Activated CD4-positive, alpha-beta T cell treated with anti-CD3 and anti-CD28 coated beads, Interleukin-2, amount 50 U/mL, for 24 hours (primary cell): Measurements from ENCODE around the gene MYOZ2.
"Not testable (repeated sequence)": the region's sequence is repeated elsewhere in the genome, so short reads cannot be mapped to it uniquely, and the experiment has no call there.

Experiments
- DNase-seq, 2 donors: peaks; one replicate each; pipeline ENCODE4 v3.0.0-alpha.2; 2020; ENCODE audit warnings: low read depth in 1 of 2, low spot score in 1 of 2

The MYOZ2 gene

GRCh38 chr4:119125931-119126330, 9.7 kb upstream of the MYOZ2 start:
- no peak for DNase-seq

- no peak for DNase-seq
Observed at GRCh38 chr4:119128148-119128547, 7.5 kb upstream of the MYOZ2 start.

GRCh38 chr4:119130365-119131065, 5.1 kb upstream of the MYOZ2 start:
- DNase-seq, result no peak

DNA sequence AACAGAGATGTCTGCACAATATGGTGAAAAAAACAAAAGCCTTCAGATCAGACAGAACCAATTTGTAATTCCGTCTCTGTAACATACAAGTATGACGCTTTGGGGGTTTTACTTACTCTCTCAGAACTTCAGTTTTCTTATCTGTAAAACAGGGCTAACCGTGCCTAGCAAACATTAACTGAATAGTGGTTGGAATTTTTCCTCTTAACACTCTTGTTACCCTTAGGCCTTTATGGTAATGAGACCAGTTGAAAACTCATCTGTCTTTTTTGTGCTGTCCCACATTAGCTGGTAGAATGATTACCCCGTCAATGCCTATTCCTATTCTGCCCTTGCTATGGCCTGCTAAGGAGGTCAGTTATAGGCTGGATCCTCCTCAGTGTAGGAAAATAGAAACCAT, 4.5 kb upstream of the MYOZ2 start:
- no peak for DNase-seq

DNA sequence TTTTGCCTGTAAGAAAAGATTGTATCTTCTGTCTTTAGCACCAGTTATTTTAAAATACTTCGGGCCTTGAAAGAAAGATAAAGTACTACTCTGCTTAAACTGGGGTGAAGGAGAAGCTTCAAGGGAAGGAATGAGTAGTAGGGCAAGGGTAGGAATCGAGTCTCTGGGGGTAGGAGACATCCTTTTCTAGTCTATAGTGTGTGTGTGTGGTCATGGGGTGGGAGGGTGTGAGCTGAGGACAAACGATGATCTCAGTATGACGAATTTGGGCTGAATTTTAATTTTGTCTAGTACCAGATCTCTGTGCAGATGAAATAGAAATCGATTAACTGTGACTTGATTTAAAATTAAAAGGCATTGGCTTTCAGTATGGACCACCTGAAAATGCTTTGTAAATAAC, 3.3 kb upstream of the MYOZ2 start:
- DNase-seq, result no peak

DNA sequence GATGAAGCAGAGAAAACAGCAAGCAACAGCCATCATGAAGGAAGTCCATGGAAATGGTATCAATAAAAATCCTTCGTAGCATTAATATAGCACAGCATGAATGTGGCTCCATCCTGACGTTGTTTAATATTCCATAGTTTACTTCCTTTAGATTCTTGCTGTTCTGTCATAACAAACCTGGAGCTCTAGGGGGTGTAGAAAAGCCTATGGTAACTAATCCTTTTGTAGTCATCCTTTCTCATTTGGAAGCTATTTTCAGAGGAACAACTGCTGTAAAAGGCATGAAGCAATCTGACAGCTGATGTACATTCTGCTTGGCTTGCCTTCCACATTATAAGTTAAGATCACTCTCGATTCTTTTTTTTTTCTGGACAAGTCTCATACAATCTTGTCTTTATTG, 914 bp downstream of the MYOZ2 start:
- DNase-seq, result no peak

- DNase-seq, result no peak
Observed at GRCh38 chr4:119138046-119138445, 2.4 kb downstream of the MYOZ2 start.

DNA sequence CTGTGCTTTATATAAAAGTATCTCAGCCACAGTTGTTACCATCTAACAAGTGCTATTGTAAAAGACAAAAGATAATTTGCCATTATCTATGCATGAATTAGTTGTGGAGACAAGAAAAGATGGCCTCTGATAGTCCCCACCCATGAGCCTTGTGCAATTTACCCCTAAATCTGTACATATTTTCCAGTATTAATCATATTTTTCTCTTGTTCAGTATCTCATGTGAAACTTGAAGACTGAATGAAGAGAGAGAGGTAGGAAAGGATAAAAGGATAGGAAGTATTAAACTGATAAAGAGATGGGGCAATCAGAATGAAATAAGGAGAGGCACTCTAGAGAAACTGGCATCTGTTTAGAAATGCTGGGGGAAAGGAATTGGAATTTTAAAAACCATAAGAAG, 3.7 kb downstream of the MYOZ2 start:
- no peak for DNase-seq

DNA sequence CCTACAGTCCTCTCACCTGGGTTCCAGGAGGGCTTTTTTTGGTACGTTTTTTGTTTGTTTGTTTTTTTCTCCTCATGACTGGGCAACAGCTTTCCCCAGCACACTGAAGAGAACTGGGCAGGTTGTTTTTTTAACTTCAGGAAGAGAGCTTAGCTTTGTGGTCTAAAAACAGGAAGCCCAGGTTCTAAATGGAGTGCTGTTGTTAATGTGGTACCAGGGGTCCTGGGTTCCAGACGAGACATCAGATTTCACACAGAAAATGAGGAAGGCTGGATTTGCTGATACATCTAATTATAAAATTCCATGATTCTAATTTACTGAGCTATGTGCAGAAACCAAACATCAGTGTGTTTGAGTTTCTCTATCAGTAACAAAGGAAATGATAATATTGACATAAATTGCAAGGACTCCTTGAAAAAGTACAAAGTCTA, 4.2 kb downstream of the MYOZ2 start:
- DNase-seq, result no peak

- DNase-seq, result not testable (repeated sequence)
Observed at GRCh38 chr4:119141283-119141682, 5.7 kb downstream of the MYOZ2 start.

DNA sequence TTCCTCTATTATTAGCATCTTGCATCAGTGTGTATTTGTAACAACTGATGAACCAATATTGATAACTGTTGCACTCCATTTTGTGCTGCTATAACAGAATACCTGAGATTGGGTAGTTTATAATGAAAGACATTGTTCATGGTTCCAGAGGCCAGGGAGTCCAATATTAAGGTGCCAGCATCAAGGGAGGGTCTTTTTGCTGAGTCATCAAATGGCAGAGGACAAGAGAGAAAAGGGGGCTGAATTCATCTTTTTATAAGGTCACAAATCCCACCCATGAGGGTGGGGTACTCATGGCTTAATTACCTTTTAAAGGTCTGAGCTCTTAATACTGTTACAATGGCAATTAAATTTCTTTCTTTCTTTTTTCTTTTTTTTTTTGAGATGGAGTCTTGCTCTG, 7.2 kb downstream of the MYOZ2 start:
- DNase-seq, result no peak

DNA sequence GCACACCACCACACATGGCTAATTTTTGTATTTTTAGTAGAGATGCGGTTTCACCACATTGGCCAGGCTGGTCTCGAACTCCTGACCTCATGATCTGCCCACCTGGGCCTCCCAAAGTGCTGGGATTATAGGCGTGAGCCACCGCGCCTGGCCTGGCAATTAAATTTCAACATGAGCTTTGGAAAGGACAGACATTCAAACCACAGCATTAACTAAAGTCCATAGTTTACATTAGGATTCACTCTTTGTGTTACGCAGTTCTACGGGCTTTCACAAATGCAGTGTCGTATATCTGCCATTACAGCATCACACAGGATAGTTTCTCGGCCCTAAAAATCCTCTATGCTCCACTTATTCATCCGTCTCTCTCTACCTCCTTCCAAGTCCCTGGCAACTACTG, 7.7 kb downstream of the MYOZ2 start:
- not testable (repeated sequence) for DNase-seq

DNA sequence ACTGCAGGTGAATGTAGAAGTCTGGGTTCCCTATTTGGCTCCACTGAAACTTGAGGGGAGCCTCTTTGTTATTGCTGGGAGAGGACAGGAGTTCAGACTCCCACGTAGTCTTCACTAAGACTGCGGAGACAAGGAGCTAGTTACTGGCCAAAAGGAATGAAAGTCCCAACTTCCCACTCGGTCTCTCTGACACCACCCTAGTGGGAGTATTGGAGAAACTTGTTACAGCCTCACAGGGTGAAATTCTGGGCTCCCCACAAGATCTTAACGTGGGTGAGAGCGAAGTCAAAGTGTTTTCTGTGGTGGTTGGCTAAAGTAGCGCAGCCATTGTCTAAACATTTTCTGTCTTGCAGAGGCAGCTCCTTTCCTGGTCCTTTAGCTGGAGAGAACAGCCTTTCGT, 13.5 kb downstream of the MYOZ2 start:
- no peak for DNase-seq

- no peak for DNase-seq
Observed at GRCh38 chr4:119151161-119151560, 15.5 kb downstream of the MYOZ2 start.

DNA sequence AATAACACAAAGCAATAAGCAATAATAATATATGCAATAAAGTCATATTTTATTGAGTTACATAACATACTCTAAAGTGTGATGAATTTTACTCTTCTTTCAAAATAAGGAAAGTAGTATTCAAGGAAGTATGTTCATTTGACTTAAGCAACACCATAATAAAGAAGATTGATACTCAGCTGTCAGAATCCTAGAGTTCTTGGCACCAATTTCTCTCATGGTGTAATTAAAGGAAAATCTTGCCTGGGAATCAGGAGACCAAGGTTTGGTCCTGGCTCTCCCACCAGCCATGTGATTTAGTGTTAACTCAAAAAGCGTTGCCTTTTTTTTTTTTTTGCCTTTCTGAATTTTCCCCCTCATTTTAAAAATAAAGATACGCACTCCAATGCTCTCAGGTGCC, 17.1 kb downstream of the MYOZ2 start:
- DNase-seq, result no peak

- no peak for DNase-seq
Observed at GRCh38 chr4:119162174-119162573, 26.5 kb downstream of the MYOZ2 start.

GRCh38 chr4:119165767-119166166, 30.1 kb downstream of the MYOZ2 start:
- DNase-seq, result no peak

GRCh38 chr4:119170195-119170594, 34.6 kb downstream of the MYOZ2 start:
- DNase-seq, result no peak

GRCh38 chr4:119172223-119172622, 36.6 kb downstream of the MYOZ2 start:
- DNase-seq, result no peak

DNA sequence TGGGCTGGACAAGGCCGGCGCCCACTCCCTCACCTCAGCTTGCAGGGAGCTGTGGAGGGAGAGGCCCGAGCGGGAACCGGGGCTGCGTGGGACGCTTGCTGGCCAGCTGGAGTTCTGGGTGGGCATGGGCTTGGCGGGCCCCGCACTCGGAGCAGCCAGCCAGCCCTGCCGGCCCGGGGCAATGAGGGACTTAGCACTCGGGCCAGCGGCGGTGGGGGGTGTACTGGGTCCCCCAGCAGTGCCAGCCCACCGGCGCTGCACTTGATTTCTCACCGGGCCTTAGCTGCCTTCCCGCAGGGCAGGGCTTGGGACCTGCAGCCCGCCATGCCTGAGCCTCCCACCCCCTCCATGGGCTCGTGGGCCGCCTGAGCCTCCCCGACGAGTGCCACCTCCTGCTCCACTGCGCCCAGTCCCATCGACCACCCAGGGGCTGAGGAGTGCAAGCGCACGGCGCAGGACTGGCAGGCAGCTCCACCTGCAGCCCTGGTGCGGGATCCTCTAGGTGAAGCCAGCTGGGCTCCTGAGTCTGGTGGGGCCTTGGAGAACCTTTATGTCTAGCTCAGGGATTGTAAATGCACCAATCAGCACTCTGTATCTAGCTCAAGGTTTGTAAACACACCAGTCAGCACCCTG, 38.2 kb downstream of the MYOZ2 start:
- DNase-seq, result not testable (repeated sequence)

GRCh38 chr4:119179011-119179410, 43.4 kb downstream of the MYOZ2 start:
- no peak for DNase-seq

- no peak for DNase-seq
Observed at GRCh38 chr4:119184128-119184527, 48.5 kb downstream of the MYOZ2 start.

DNA sequence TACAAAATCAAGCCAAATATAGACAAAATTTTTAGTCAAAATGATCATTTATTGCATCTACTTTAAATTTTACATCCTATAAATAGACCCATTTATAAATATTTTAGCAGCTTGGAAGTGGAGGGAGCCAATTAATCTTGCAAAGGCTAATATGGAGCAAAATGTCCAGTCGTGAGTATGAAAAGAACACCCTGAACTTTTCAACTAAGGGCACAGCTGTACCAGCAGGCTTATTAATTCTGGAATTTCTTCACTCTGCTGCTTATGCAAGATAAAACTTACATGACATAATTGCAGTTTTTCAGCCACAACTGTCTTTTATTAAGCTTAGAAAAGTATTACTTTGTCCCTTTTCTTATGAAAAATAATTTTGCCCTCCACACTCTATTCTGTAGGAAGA, 54.0 kb downstream of the MYOZ2 start:
- DNase-seq, result no peak
